SH-SY5Y (cell line): ENCODE results near the gene NRIP1.

Source experiments
- GATA2 ChIP-seq: IDR thresholded peaks from 2 replicates; pipeline ENCODE4 v1.6.1; 2011; ENCODE audit warnings: mild to moderate bottlenecking, low read depth, low read length
- GATA3 ChIP-seq: IDR thresholded peaks from 2 replicates; pipeline ENCODE4 v1.6.1; 2011; ENCODE audit warnings: low read depth, mild to moderate bottlenecking, low read length, moderate library complexity

Gene NRIP1

DNA sequence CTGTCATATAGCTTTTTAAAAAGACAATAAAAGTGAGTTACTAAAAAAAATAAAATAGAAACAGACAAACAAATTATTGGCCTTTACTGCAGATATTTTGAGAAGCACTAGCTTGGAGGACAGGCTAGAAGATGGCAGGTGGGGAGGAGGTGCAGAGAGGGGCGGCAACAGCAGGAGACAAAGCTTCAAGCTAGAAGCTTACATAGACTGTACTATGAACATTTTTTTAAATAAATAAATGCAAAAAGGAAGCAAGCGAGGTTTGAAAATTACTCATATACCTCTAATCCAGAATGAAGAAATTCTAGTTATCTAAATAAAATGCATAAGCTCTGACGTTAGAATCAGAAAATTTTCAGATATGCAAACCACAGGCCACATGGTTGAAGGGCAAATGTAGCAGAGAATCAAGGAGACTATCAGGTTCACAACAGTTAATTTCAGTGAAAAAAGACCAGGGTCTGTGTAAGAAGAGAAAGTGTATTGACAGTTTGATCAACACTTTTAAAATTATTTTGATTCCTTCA is 54.9 kb downstream of the NRIP1 start:
- TF ChIP-seq GATA3 (no peak), GATA2 (no peak)

DNA sequence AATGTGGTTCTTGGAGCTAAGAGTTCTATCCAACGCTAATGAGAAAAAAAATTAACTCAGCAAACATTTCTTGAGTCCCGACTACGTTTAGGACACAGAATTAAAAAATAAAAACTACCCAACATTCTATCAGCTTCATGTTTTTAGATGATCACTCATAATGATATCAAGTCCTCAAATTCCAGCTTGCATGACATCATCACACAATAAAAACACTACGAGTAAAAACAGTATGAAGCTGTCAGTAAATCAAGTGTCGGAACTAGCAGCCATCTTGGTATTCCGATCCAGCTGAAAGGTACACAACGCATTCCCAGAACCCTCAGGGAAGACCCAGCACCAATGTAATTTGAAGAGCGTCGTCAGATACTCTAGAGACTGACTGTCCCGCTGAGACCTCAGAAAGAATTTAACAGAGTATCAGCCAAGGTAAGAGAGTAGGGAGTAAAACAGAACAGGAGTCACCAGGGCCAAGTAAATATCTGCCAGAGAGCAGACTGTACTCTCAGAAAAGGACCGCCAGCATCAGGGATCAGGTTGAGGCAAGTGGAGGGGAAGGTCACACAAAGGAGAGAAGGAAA is 57.0 kb downstream of the NRIP1 start:
- TF ChIP-seq GATA2: no peak
- no peak for TF ChIP-seq GATA3

DNA sequence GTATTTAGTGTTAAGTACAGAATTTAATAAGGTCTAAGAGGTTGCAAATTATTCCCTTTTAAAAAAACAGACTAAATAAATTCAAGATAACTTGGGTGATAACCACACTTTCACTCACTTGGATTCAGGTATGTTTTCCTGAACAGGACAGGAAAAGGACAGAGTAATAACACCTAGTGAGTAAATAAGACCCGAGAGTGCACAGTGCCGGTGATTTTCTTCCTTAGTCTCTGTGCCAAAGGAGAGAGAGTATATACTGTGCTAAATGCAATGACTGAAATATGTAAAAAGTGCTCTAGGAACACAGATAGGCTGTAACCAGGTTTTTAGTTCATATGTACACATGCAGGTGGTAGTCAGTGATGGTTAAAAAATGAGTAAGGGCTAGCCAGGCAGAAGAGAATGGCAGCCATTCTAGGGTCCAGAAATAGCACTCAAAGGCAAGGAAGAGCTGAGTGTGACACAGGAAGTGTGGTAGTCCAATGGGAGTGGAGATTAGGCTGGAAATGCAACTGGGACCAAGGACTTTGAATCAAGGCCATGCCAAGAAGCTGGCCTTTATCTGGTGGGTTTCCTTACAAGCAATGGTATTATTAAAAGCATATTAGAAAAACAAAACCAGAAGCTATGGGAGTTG is 58.1 kb downstream of the NRIP1 start:
- TF ChIP-seq GATA2 (no peak), GATA3 (no peak)

DNA sequence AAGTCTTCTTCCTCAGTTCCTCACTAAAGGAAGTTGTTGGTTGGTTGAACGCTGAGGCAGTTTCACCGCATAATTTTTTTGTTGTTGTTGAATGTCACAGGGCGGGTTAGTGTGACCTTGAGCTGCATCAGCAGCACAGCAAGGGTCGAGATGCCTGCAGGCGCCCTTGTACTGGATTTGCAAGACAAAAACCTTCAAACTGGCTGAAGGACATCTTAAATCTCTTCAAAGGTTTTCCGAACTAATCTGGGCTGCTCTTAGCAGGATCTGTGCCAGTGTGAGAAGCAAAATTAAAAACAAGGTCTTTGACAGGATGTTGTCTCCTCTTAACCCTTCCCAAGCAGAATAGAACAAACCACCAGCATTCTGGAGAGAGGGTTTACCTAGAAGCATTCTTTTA is 59.4 kb downstream of the NRIP1 start:
- TF ChIP-seq GATA2: no peak
- no peak for TF ChIP-seq GATA3

DNA sequence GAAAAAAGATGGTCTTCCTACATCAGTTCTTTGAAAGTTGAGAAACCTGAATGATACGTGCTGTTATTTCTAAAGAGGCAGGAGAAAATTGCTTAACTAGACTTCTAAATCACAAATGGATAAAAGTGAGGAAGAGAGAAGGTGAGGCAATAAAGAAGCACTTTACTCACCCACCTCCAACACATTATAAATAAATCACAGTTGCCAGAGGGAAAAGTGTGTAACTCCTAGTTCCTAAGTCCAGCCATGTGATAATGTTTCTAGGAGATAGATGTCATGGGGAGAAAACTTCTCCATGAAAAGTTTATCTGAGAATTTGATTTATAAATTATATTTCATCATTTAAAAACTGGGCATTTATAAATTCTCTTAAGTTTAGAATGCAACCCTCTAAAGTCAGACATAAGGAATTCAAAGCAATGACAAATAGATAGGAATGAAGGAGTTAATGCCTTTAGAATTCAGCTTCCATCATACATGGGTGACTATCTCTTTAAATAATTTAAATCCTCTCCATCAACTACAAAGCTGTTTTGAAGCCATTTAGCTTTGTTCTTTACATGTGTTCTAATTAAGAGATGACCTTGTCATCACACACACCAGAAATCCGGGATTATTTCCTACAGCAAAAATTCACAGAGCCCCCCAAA is 60.0 kb downstream of the NRIP1 start:
- TF ChIP-seq GATA3 (no peak), GATA2 (no peak)

DNA sequence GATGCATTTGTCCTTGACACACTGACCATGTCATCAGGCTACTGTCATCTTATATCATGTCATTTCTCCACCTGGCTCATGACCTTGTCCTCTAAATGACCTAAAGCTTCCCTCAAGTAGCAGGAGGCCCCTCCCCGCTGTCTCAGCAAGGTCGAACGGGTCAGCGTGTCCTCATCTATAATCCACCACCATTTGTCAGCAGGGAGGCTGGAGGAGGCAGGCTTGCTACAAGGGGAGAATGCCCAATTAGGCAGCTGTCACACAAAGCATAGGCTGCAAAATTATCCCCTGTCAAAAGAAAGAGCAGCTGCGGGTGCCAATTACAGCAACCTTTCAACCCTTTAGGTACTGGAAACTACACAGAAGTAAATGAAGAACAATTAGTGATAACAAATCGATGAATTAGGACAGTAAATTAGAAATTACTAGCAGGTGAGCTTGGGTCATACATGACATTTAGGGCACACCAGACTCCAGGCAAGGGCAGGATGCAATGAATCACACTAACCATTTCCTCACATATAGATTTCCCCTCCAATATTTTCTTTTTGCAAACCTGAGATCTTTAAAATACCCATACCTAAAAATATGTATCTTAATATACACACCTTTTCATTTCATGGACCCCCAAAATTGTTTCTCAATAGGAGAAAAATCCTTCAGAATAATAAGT is 61.2 kb downstream of the NRIP1 start:
- no peak for TF ChIP-seq GATA2

DNA sequence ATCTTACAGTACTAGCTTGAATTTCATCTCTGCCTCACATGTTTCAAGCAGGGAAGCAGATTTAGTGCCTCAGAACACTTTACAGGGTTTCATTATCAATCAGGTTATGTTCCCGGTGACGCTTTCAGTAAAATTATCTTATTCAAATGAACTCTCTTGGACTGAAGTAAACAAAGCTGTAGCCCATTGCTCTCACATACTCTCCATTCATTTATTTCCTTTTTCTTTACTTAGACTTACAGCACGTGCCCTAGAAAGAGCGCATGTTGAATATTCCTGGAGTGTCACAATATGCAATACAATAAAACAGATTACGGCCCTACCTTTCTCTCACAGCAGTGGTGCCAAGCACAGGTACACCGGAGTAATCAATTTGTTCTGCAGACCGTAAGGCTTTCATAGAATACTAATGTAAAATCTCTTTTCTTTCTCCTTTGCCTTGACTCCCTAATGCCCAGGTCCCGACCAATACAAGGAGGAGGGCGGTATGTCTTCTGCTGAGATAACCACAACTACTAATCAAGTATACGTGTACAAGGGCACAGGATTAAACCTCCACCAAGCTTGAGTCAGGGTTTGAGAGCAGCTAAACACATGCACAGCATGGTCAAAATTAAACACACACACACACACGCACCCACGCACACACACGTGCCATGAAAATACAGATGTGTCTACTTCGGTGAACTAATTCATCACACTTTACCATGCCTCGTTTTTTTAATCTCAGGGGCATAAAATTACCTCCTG is 62.8 kb downstream of the NRIP1 start:
- TF ChIP-seq GATA2 (no peak), GATA3 (no peak)

DNA sequence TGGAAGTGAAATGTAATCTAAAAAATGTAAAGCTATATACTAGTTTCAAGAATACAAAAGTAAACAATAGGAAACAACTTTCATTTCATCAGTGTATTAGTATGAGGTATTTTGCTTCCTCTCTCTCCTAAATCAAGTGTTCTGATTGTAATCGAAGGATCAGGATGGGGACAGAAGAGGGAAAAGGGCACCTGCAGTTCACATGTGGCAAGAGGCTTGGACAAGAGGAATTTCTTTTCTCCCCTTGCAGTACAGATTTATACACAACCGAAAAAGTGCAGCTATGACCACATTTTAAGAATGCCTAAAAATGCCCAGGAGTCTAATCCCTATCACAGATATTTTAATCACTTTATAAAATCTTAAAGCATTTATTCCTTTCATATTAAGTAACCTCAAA is 63.7 kb downstream of the NRIP1 start:
- TF ChIP-seq GATA2: no peak
- no peak for TF ChIP-seq GATA3

DNA sequence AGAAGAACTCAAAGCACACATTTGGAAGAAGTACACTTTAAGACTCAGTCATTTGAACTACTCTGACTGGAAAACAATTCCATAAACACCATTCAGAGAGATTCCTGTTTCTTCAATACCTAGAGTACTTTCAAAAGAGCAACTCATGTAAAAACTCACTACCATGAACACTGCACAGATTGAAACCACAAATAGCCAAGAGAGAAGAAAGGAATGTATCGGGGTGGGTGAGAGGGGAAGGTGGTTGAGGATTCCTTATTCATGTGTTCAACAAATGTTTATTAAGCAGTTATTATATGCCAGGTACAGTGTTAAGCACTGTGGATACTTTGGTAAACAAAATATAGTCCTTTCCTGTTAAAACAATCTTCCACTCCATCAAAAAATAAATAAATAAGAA is 64.7 kb downstream of the NRIP1 start:
- no peak for TF ChIP-seq GATA2
- no peak for TF ChIP-seq GATA3

DNA sequence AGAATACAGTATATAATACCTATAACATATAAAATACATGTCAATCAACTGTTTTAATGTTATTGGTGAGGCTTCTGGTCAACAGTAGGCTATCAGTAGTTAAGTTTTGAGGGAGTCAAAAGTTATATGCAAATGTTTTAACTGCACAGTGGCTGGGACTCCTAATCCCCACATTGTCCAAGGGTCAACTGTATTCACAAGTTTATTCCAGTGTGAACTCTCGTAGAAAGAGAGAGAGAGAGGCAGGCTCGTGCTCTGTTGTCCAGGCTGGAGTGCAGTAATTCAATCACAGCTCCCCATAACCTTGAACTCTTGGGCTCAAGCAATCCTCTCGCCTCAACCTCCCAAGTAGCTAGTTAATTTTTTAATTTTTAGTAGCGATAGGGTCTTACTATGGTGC is 66.0 kb downstream of the NRIP1 start:
- TF ChIP-seq GATA2 (no peak), GATA3 (no peak)

DNA sequence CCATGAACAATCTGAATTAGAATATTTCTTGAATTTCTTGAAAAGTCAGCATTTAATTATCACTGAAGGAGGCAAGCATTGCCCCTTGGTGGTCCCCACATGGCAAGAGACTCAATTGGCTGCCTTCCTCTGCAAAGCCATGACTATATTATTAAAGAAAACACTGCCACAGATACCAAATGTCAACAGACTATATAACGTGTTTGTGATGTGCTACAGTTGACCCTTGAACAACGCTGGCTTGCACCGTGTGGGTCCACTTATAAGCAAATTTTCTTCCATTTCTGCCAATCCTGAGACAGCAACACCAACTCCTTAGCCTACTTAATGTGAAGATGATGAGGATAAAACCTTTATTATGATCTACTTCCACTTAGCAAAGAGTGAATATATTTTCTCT is 66.5 kb downstream of the NRIP1 start:
- TF ChIP-seq GATA2: no peak

DNA sequence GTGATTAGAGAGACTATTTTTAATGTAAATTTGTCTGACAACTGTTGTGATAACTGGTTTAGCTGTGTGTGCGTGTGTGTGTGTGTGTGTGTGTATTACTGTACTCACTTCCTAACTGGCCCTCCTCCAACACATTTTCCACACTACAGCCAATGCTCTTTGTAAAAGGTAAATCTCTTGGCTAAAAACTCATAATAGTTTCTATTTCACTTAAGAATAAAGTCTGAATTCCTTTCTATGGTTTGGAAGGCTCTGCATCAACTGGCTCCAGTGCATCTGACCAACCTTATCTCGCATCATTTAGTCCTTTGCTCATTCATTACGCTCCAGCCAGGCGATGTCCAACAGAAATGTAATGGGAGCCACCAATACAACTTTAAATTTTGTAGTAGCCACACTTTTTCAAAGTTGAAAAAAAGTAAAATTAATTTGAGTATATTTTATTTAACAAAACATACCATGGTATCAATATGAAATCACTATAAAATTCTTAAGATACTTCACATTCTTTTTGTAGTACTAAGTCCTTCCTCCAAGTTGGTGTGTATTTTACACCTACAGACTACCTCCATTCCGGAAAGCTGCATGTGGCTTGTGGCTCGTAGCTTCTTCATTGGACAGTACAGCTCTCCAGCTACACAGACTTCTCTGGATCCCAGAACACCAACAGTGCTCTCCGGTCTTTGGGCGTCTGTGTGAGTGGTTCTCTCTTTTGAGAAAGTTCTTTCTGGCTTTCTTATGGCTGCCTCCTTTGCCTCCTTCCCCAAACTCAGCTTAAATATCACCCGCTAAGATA is 68.9 kb downstream of the NRIP1 start:
- TF ChIP-seq GATA3: no peak
- TF ChIP-seq GATA2: no peak

DNA sequence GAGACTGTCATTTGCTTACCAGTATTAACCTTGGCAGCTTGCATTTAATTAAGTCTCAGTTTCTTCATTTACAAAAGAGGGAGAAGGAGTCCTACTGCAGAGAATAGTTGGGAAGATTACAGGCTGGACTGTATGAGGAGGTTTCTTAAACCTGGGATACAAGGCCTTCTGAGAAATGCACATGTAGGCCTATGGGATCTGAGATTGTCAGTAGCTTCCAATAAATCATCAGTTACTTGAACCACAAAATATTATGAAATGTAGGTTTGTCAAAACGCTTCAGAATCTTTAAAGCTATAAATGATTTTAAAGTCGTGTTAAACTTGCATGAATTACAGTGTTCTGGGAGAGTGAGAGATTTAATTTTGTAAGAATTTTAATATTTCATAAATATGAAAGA is 69.6 kb downstream of the NRIP1 start:
- TF ChIP-seq GATA3 (no peak), GATA2 (no peak)
